ENCODE results near the gene ELMO3.

Gene ELMO3

DNA sequence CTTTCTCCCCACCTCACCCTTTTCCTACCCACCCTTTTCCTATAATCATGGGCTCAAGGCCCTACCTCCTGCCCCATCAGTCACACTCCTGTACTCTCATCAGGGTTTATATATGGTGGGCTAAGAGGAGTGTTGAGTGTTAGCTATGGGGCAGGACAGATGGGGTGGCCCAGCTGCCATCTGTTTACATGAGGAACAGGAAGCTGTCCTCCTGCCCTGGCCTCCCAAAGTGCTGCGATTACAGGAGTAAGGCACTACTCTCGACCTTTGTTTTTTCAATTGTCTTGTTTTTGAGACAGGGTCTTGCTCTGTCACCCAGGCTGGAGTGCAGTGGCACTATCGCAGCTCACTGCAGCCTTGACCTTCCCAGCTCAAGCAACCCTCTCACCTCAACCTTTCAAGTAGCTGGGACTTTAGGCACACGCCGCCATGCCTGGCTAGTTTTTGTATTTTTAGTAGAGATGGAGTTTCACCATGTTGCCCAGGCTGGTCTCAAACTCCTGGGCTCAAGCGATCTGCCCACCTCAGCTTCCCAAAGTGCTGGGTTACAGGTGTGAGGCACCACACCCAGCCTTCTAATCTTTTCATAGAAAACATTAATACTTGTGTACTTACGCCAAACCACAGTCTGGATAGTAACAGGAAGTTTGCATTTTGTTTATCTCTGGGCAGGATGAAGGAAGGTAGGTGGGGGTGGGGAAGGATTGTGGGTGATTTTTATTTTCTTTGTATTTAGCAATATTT is 40.9 kb upstream of the ELMO3 start:
- no peaks in the 10 kb centered on the region for H3K36me3 ChIP-seq (replicated peaks in 1 of 2; ENCODE audit: control insufficient read depth in 2 of 2, insufficient read depth in 2 of 2, low read length in 2 of 2)
- H4K91ac ChIP-seq (ENCODE audit: low read depth, low read length, poor library complexity), result no peak overlapping the region
- no peak overlapping the region for H2BK5ac ChIP-seq (ENCODE audit: low read length)
- no peak overlapping the region for H3K4ac ChIP-seq (ENCODE audit: low read length)
- no peak overlapping the region for H3K4me2 ChIP-seq (ENCODE audit: insufficient read depth, low read length, poor library complexity, severe bottlenecking)
- WGBS, 2 donors (ENCODE audit: extremely low coverage in 2 of 2, insufficient read length in 2 of 2, insufficient replicate concordance in 1 of 2), result no CpG with 5 or more reads among the region's 7 CpGs
- no peak overlapping the region for H3K27ac ChIP-seq (replicated peaks; ENCODE audit: low read length)
- no peak overlapping the region for H3K14ac ChIP-seq (ENCODE audit: low read length)
- no peak overlapping the region for H3K18ac ChIP-seq (ENCODE audit: low read length)
- H2BK12ac ChIP-seq (ENCODE audit: low read length), result no peak overlapping the region
- no peak overlapping the region for H2BK15ac ChIP-seq (ENCODE audit: low read length)
- H2AK5ac ChIP-seq (ENCODE audit: low read depth, low read length), result no peak overlapping the region
- peaks cover 0 to 8% of the 10 kb centered on the region in 2 donors for H3K9me3 ChIP-seq (replicated peaks in 1 of 2; ENCODE audit: control insufficient read depth in 2 of 2, insufficient read depth in 1 of 2, low read depth in 1 of 2, low read length in 2 of 2)
- H3K27me3 ChIP-seq (ENCODE audit: control insufficient read depth in 3 of 3, insufficient read depth in 3 of 3, low read depth in 1 of 3, low read length in 3 of 3), result peaks cover 68 to 99% (median 99%) of the 10 kb centered on the region in 3 experiments
- no peak overlapping the region for H3K4me3 ChIP-seq (ENCODE audit: low read length in 2 of 2)
- peaks cover 6 to 8% of the 10 kb centered on the region in 2 donors for H3K4me1 ChIP-seq (ENCODE audit: control insufficient read depth in 2 of 2, insufficient read depth in 1 of 2, low read depth in 1 of 2, low read length in 2 of 2)
- H3K23ac ChIP-seq (ENCODE audit: low read depth, low read length, poor library complexity), result no peak overlapping the region
- H2AFZ ChIP-seq (ENCODE audit: low read length), result no peak overlapping the region
- H3K79me1 ChIP-seq (ENCODE audit: low read depth, low read length), result peaks cover 2% of the 10 kb centered on the region
- DNase-seq (ENCODE audit: low spot score), result no peak
- no peak overlapping the region for H2BK120ac ChIP-seq (ENCODE audit: low read depth, low read length)
- no peak overlapping the region for H3K9ac ChIP-seq (ENCODE audit: low read depth, low read length, poor library complexity)
- H4K8ac ChIP-seq (ENCODE audit: low read depth, low read length), result no peak overlapping the region

DNA sequence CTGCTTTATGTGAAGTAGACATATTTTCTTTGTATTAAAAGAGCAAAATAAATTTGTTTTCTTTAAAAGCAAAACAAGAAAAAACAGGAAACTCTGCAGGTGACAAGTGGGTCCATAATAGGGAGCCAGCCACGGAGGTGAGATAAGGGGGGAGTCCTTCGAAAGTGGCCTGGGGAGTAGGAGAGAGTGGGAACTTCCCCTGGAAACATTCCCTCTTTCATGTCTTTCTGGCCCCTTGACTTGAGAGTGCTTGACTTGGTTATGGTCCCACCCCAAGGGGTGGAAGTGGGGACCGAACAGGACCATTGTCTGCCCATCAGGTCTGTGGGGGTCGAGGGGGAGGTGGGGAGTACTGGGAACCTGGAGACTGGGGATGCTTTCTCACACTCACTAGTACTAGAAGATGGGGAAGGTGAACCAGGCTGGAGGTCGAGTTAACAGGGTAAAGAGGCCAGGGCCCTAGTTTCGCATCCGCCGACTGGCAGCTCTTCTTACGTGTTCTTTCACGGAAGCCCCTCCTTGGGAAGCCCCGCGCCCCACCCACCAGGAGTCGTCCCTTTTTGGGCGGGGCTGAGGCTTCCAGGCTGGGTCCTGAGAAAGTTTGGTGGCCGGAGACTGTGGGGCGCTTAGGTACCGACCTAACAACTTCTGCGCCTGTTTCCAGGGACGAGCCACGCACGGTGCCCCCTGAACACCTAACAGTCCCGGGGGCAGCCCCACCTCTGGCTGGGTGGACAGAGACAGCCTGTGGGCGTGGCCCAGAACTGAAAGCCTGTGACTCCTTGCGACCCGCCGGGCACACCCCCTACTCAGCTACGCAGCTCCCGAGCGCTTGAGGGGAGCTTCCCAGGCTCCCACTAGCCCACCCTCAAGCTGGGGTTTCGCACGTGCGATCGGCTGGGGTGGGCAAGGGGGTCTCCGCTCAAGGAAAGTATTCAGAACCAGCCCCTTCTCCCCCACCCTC is 40.0 kb upstream of the ELMO3 start:
- H3K4me1 ChIP-seq (ENCODE audit: control insufficient read depth in 2 of 2, insufficient read depth in 1 of 2, low read depth in 1 of 2, low read length in 2 of 2), result peaks cover 11 to 14% of the 10 kb centered on the region in 2 donors
- no peak overlapping the region for H4K8ac ChIP-seq (ENCODE audit: low read depth, low read length)
- H3K4me3 ChIP-seq (ENCODE audit: low read length in 2 of 2), result peak overlapping the region; percentile 51 to 73
- H2AFZ ChIP-seq (ENCODE audit: low read length), result peak overlapping the region; percentile 98
- H3K79me1 ChIP-seq (ENCODE audit: low read depth, low read length), result peaks cover 6% of the 10 kb centered on the region
- no peak overlapping the region for H2BK15ac ChIP-seq (ENCODE audit: low read length)
- H3K36me3 ChIP-seq (replicated peaks in 1 of 2; ENCODE audit: control insufficient read depth in 2 of 2, insufficient read depth in 2 of 2, low read length in 2 of 2), result no peaks in the 10 kb centered on the region
- H3K9ac ChIP-seq (ENCODE audit: low read depth, low read length, poor library complexity), result no peak overlapping the region
- H2BK5ac ChIP-seq (ENCODE audit: low read length), result no peak overlapping the region
- H2BK12ac ChIP-seq (ENCODE audit: low read length), result no peak overlapping the region
- peak overlapping the region; percentile 82 for H3K4me2 ChIP-seq (ENCODE audit: insufficient read depth, low read length, poor library complexity, severe bottlenecking)
- WGBS, 2 donors (ENCODE audit: extremely low coverage in 2 of 2, insufficient read length in 2 of 2, insufficient replicate concordance in 1 of 2), result no CpG with 5 or more reads among the region's 34 CpGs
- peaks cover 0 to 8% of the 10 kb centered on the region in 2 donors for H3K9me3 ChIP-seq (replicated peaks in 1 of 2; ENCODE audit: control insufficient read depth in 2 of 2, insufficient read depth in 1 of 2, low read depth in 1 of 2, low read length in 2 of 2)
- peak overlapping the region; percentile 22 for H3K23ac ChIP-seq (ENCODE audit: low read depth, low read length, poor library complexity)
- H3K14ac ChIP-seq (ENCODE audit: low read length), result no peak overlapping the region
- no peak overlapping the region for H3K27ac ChIP-seq (replicated peaks; ENCODE audit: low read length)
- H3K4ac ChIP-seq (ENCODE audit: low read length), result no peak overlapping the region
- no peak overlapping the region for H2BK120ac ChIP-seq (ENCODE audit: low read depth, low read length)
- H4K91ac ChIP-seq (ENCODE audit: low read depth, low read length, poor library complexity), result no peak overlapping the region
- H2AK5ac ChIP-seq (ENCODE audit: low read depth, low read length), result no peak overlapping the region
- H3K18ac ChIP-seq (ENCODE audit: low read length), result peak overlapping the region; percentile 74
- DNase-seq (ENCODE audit: low spot score), result no peak
- H3K27me3 ChIP-seq (ENCODE audit: control insufficient read depth in 3 of 3, insufficient read depth in 3 of 3, low read depth in 1 of 3, low read length in 3 of 3), result peaks cover 75 to 100% (median 99%) of the 10 kb centered on the region in 3 experiments

- Histone ChIP-seq H3K4me2 (ENCODE audit: insufficient read depth, low read length, poor library complexity, severe bottlenecking) (no peak overlapping the region), H2BK12ac (ENCODE audit: low read length) (peak overlapping the region; percentile 41), H3K14ac (ENCODE audit: low read length) (no peak overlapping the region), H3K23ac (ENCODE audit: low read depth, low read length, poor library complexity) (peak overlapping the region; percentile 89), H2BK5ac (ENCODE audit: low read length) (peak overlapping the region; percentile 66), H3K79me1 (ENCODE audit: low read depth, low read length) (peaks cover 6% of the 10 kb centered on the region), H2AFZ (ENCODE audit: low read length) (no peak overlapping the region), H3K4me3 (ENCODE audit: low read length in 2 of 2) (peak overlapping the region in 1 of 2 donors; percentile 18), H3K4ac (ENCODE audit: low read length) (no peak overlapping the region), H4K91ac (ENCODE audit: low read depth, low read length, poor library complexity) (no peak overlapping the region), H2BK15ac (ENCODE audit: low read length) (no peak overlapping the region), H3K27ac (replicated peaks; ENCODE audit: low read length) (no peak overlapping the region), H3K9ac (ENCODE audit: low read depth, low read length, poor library complexity) (no peak overlapping the region), H3K27me3 (ENCODE audit: control insufficient read depth in 3 of 3, insufficient read depth in 3 of 3, low read depth in 1 of 3, low read length in 3 of 3) (peaks cover 79 to 100% (median 99%) of the 10 kb centered on the region in 3 experiments), H3K4me1 (ENCODE audit: control insufficient read depth in 2 of 2, insufficient read depth in 1 of 2, low read depth in 1 of 2, low read length in 2 of 2) (peaks cover 15 to 17% of the 10 kb centered on the region in 2 donors), H3K36me3 (replicated peaks in 1 of 2; ENCODE audit: control insufficient read depth in 2 of 2, insufficient read depth in 2 of 2, low read length in 2 of 2) (no peaks in the 10 kb centered on the region), H3K18ac (ENCODE audit: low read length) (peak overlapping the region; percentile 76), H3K9me3 (replicated peaks in 1 of 2; ENCODE audit: control insufficient read depth in 2 of 2, insufficient read depth in 1 of 2, low read depth in 1 of 2, low read length in 2 of 2) (peaks cover 0 to 11% of the 10 kb centered on the region in 2 donors), H2AK5ac (ENCODE audit: low read depth, low read length) (peak overlapping the region; percentile 97), H2BK120ac (ENCODE audit: low read depth, low read length) (no peak overlapping the region), H4K8ac (ENCODE audit: low read depth, low read length) (no peak overlapping the region)
- WGBS, 2 donors (ENCODE audit: extremely low coverage in 2 of 2, insufficient read length in 2 of 2, insufficient replicate concordance in 1 of 2), result no CpG with 5 or more reads among the region's 25 CpGs
- no peak for DNase-seq (ENCODE audit: low spot score)
Measured at GRCh38 chr16:67161595-67162058, 37.3 kb upstream of the ELMO3 start.
